GM12801 (cell line): ENCODE results near the gene ASPSCR1.

Experiments used
- CTCF ChIP-seq: IDR thresholded peaks from one replicate; pipeline ENCODE4 v1.5.1; 2011; ENCODE audit warnings: control low read depth; ENCODE audit not compliant: insufficient read length; ENCODE audit errors: extremely low read depth

The ASPSCR1 gene

GRCh38 chr17:82045936-82046484 is 68.6 kb downstream of the ASPSCR1 start:
- no peak for TF ChIP-seq CTCF

- TF ChIP-seq CTCF: no peak
Observed at GRCh38 chr17:82046903-82047302, 69.5 kb downstream of the ASPSCR1 start.

- no peak for TF ChIP-seq CTCF
Observed at GRCh38 chr17:82047379-82047778, 70.0 kb downstream of the ASPSCR1 start.

- TF ChIP-seq CTCF: no peak
Observed at GRCh38 chr17:82047914-82048570, 70.6 kb downstream of the ASPSCR1 start.

GRCh38 chr17:82048571-82048971 is 71.1 kb downstream of the ASPSCR1 start:
- TF ChIP-seq CTCF: no peak

GRCh38 chr17:82049106-82049505 is 71.7 kb downstream of the ASPSCR1 start:
- no peak for TF ChIP-seq CTCF

GRCh38 chr17:82049521-82049971 is 72.1 kb downstream of the ASPSCR1 start:
- no peak for TF ChIP-seq CTCF
